ENCODE results near the gene OLFML2A. TPM values are rescaled to one million over a fixed set of nuclear protein-coding genes. Genes with fewer than 3 reads are reported as not detected.

Gene OLFML2A
- total and polyA plus RNA-seq, 10 donors, result 3.0 to 187 (median 117) TPM

GRCh38 chr9:124742940-124743339 is 34.0 kb upstream of the OLFML2A start:
- intact Hi-C loops (cut with DNase I; ENCODE audit: low total_unique reads), result no loop called here
- TF ChIP-seq POLR2A (IDR thresholded peaks at IDR 0.05) (no peak), POLR2AphosphoS5 (IDR thresholded peaks at IDR 0.05) (no peak), CTCF (IDR thresholded peaks at IDR 0.05 in 8 of 11, conservative IDR thresholded peaks at IDR 0.05 in 3 of 11) (no peak)
- Histone ChIP-seq H3K9me3 (no peaks in the 10 kb centered on the region), H3K4me1 (no peaks in the 10 kb centered on the region), H3K27ac (no peak overlapping the region), H3K4me3 (no peak overlapping the region), H3K27me3 (replicated peaks in 1 of 7) (no peaks in the 10 kb centered on the region), H3K36me3 (no peaks in the 10 kb centered on the region)
- DNase-seq, result no peak

- no peaks in the 10 kb centered on the region for H3K36me3 ChIP-seq
- no peak for DNase-seq
- TF ChIP-seq POLR2AphosphoS5 (IDR thresholded peaks at IDR 0.05), result no peak
- no peak for TF ChIP-seq POLR2A (IDR thresholded peaks at IDR 0.05)
- TF ChIP-seq CTCF (IDR thresholded peaks at IDR 0.05 in 8 of 11, conservative IDR thresholded peaks at IDR 0.05 in 3 of 11), result no peak
- no peak overlapping the region for H3K4me3 ChIP-seq
- no peaks in the 10 kb centered on the region for H3K27me3 ChIP-seq (replicated peaks in 1 of 7)
- intact Hi-C loops (cut with DNase I; ENCODE audit: low total_unique reads), result no loop called here
- H3K9me3 ChIP-seq, result no peaks in the 10 kb centered on the region
- H3K4me1 ChIP-seq, result no peaks in the 10 kb centered on the region
- H3K27ac ChIP-seq, result no peak overlapping the region
- WGBS, 5 donors, result 83 to 90% (median 84%) methylated on average over 5 of the region's 5 CpGs
These were observed 33.1 kb upstream of the OLFML2A start for GRCh38 chr9:124743686-124744348.

- Histone ChIP-seq H3K4me3 (no peak overlapping the region), H3K27ac (no peak overlapping the region), H3K4me1 (no peaks in the 10 kb centered on the region), H3K36me3 (no peaks in the 10 kb centered on the region), H3K9me3 (no peaks in the 10 kb centered on the region), H3K27me3 (replicated peaks in 1 of 7) (no peaks in the 10 kb centered on the region)
- 75 to 92% (median 85%) methylated on average over 4 of the region's 4 CpGs for WGBS, 5 donors
- DNase-seq, result no peak
- TF ChIP-seq POLR2AphosphoS5 (IDR thresholded peaks at IDR 0.05) (no peak), POLR2A (IDR thresholded peaks at IDR 0.05) (no peak), CTCF (IDR thresholded peaks at IDR 0.05 in 8 of 11, conservative IDR thresholded peaks at IDR 0.05 in 3 of 11) (no peak)
- intact Hi-C loops (cut with DNase I; ENCODE audit: low total_unique reads), result no loop called here
These were observed 29.9 kb upstream of the OLFML2A start for GRCh38 chr9:124747065-124747464.

GRCh38 chr9:124749284-124749683 is 27.6 kb upstream of the OLFML2A start:
- intact Hi-C loops (cut with DNase I; ENCODE audit: low total_unique reads), result no loop called here
- WGBS, 5 donors, result 87 to 94% (median 93%) methylated on average over 3 of the region's 3 CpGs

More at GRCh38 chr9:124749284-124749683, 27.6 kb upstream of the OLFML2A start:
- H3K36me3 ChIP-seq, result no peaks in the 10 kb centered on the region
- no peak overlapping the region for H3K27ac ChIP-seq
- peaks cover 0 to 1% (median 0%) of the 10 kb centered on the region in 7 donors for H3K27me3 ChIP-seq (replicated peaks in 1 of 7)
- no peaks in the 10 kb centered on the region for H3K4me1 ChIP-seq
- DNase-seq, result no peak
- no peak overlapping the region for H3K4me3 ChIP-seq
- TF ChIP-seq POLR2A (IDR thresholded peaks at IDR 0.05), result no peak
- TF ChIP-seq POLR2AphosphoS5 (IDR thresholded peaks at IDR 0.05), result no peak
- TF ChIP-seq CTCF (IDR thresholded peaks at IDR 0.05 in 8 of 11, conservative IDR thresholded peaks at IDR 0.05 in 3 of 11), result no peak
- no peaks in the 10 kb centered on the region for H3K9me3 ChIP-seq

Measured in spleen (tissue), 11 donors.